ENCODE results near the gene MYPN. TPM values are rescaled to one million over a fixed set of nuclear protein-coding genes. Genes with fewer than 3 reads are reported as not detected.
A peak's percentile ranks its signal among the peaks of the same experiment; 100 is the strongest.
"Not testable (repeated sequence)": the region's sequence is repeated elsewhere in the genome, so short reads cannot be mapped to it uniquely, and the experiment has no call there.

MYPN gene
- total RNA-seq, 1 experiment from 2014 or later = not detected

DNA sequence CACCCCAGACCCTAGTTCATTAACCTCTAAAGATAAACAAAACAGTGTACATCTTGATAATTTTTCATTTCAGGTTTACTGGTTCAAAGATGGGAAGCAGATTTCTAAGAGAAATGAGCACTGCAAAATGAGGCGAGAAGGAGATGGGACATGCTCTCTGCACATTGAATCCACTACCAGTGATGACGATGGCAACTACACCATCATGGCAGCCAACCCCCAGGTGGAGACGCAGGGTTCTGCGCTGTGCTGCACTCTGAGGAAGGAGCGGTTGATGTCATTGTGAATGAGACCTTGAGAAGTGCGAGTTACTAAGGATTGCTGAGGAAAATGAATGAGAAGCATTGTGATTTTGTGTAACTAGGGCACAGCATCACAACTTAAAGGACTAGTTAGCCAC, 85.0 kb downstream of the MYPN start:
- no peaks in the 10 kb centered on the region for H3K79me1 ChIP-seq (ENCODE audit: insufficient read depth, low read depth, low read length, poor library complexity, severe bottlenecking)
- Mint-ChIP-seq H3K9me3 (peaks cover 4 to 10% of the 10 kb centered on the region in 2 experiments; a peak in 3 of 5 replicates), H3K27me3 (ENCODE audit: low read depth) (no peaks in the 10 kb centered on the region), H3K4me3 (no peak overlapping the region), H3K27ac (no peak overlapping the region), H3K4me1 (no peaks in the 10 kb centered on the region), H3K36me3 (ENCODE audit: insufficient read depth in 1 of 3, low read depth in 3 of 3) (peaks cover 0 to 7% (median 0%) of the 10 kb centered on the region in 3 experiments; a peak in 2 of 7 replicates)
- no peak overlapping the region for H3K23ac ChIP-seq (ENCODE audit: insufficient read length, low read depth, low read length)
- no peak overlapping the region for H2BK5ac ChIP-seq (ENCODE audit: insufficient read length, low read length)
- no peak overlapping the region for H3K27ac ChIP-seq (ENCODE audit: insufficient read length, low read depth, low read length)
- no peak overlapping the region for H4K5ac ChIP-seq (ENCODE audit: insufficient read length, low read depth, low read length)
- H3K14ac ChIP-seq (ENCODE audit: insufficient read depth, low read length) = no peak overlapping the region
- no peak overlapping the region for H3T11ph ChIP-seq (ENCODE audit: low read length)
- no peaks in the 10 kb centered on the region for H3K4me1 ChIP-seq (ENCODE audit: insufficient read depth, low read length)
- no peaks in the 10 kb centered on the region for H3K23me2 ChIP-seq (ENCODE audit: insufficient read length, low read depth, low read length, poor library complexity, severe bottlenecking)
- no peak overlapping the region for H3K4ac ChIP-seq (ENCODE audit: low read depth, low read length)
- H2AFZ ChIP-seq (ENCODE audit: low read length) = no peak overlapping the region
- H3K27me3 ChIP-seq (ENCODE audit: insufficient read depth, low read length) = no peaks in the 10 kb centered on the region
- H2BK120ac ChIP-seq (ENCODE audit: low read depth, low read length, poor library complexity, severe bottlenecking) = no peak overlapping the region
- H2BK12ac ChIP-seq (ENCODE audit: insufficient read length, low read depth, low read length) = no peak overlapping the region
- no CpG with 5 or more reads among the region's 6 CpGs for WGBS (ENCODE audit: extremely low coverage, insufficient read length, low lambda C conversion rate)
- TF ChIP-seq, protein P1, sequence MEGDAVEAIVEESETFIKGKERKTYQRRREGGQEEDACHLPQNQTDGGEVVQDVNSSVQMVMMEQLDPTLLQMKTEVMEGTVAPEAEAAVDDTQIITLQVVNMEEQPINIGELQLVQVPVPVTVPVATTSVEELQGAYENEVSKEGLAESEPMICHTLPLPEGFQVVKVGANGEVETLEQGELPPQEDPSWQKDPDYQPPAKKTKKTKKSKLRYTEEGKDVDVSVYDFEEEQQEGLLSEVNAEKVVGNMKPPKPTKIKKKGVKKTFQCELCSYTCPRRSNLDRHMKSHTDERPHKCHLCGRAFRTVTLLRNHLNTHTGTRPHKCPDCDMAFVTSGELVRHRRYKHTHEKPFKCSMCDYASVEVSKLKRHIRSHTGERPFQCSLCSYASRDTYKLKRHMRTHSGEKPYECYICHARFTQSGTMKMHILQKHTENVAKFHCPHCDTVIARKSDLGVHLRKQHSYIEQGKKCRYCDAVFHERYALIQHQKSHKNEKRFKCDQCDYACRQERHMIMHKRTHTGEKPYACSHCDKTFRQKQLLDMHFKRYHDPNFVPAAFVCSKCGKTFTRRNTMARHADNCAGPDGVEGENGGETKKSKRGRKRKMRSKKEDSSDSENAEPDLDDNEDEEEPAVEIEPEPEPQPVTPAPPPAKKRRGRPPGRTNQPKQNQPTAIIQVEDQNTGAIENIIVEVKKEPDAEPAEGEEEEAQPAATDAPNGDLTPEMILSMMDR (conservative IDR thresholded peaks at IDR 0.05) = peak; percentile 31; the same call in 1 of the 3 replicates
- no peak overlapping the region for H3K4me2 ChIP-seq (ENCODE audit: insufficient read depth, insufficient read length, low read length)
- H2AK5ac ChIP-seq (ENCODE audit: insufficient read length, low read length) = no peak overlapping the region
- no peak for DNase-seq
- H3K79me2 ChIP-seq (ENCODE audit: insufficient read depth, low read length) = no peaks in the 10 kb centered on the region
- H4K20me1 ChIP-seq (ENCODE audit: control insufficient read depth, insufficient read depth, insufficient read length) = no peaks in the 10 kb centered on the region
- H4K8ac ChIP-seq (replicated peaks; ENCODE audit: insufficient read length, low read depth, low read length) = no peak overlapping the region
- H3K18ac ChIP-seq (ENCODE audit: insufficient read length, low read depth, low read length) = no peak overlapping the region
- no peak overlapping the region for H3K56ac ChIP-seq (ENCODE audit: insufficient read length, low read depth, low read length)
- no peak overlapping the region for H2BK15ac ChIP-seq (ENCODE audit: low read depth, low read length)
- H3K9ac ChIP-seq (ENCODE audit: extremely low read depth, insufficient read length, low read length) = no peak overlapping the region
- no peak overlapping the region for H4K91ac ChIP-seq (ENCODE audit: insufficient read length, low read depth, low read length)
- H3K9me3 ChIP-seq (ENCODE audit: control insufficient read depth, low read depth, low read length) = no peaks in the 10 kb centered on the region
- no peak overlapping the region for H2BK20ac ChIP-seq (ENCODE audit: low read depth, low read length, poor library complexity, severe bottlenecking)

- H2AFZ ChIP-seq (ENCODE audit: low read length); H3K14ac ChIP-seq (ENCODE audit: insufficient read depth, low read length); H3K27ac Mint-ChIP-seq; H4K20me1 ChIP-seq (ENCODE audit: control insufficient read depth, insufficient read depth, insufficient read length); H3K23me2 ChIP-seq (ENCODE audit: insufficient read length, low read depth, low read length, poor library complexity, severe bottlenecking); H4K91ac ChIP-seq (ENCODE audit: insufficient read length, low read depth, low read length); H3K9me3 ChIP-seq (ENCODE audit: control insufficient read depth, low read depth, low read length); H3K4me1 ChIP-seq (ENCODE audit: insufficient read depth, low read length); H4K8ac ChIP-seq (replicated peaks; ENCODE audit: insufficient read length, low read depth, low read length); H2BK120ac ChIP-seq (ENCODE audit: low read depth, low read length, poor library complexity, severe bottlenecking); H3K18ac ChIP-seq (ENCODE audit: insufficient read length, low read depth, low read length); DNase-seq; H2BK15ac ChIP-seq (ENCODE audit: low read depth, low read length); H3T11ph ChIP-seq (ENCODE audit: low read length); H3K4me3 Mint-ChIP-seq; H3K56ac ChIP-seq (ENCODE audit: insufficient read length, low read depth, low read length); H3K23ac ChIP-seq (ENCODE audit: insufficient read length, low read depth, low read length); H2BK5ac ChIP-seq (ENCODE audit: insufficient read length, low read length); H3K79me2 ChIP-seq (ENCODE audit: insufficient read depth, low read length); H2BK12ac ChIP-seq (ENCODE audit: insufficient read length, low read depth, low read length); H2AK5ac ChIP-seq (ENCODE audit: insufficient read length, low read length); H3K9ac ChIP-seq (ENCODE audit: extremely low read depth, insufficient read length, low read length); H3K4ac ChIP-seq (ENCODE audit: low read depth, low read length); H3K27ac ChIP-seq (ENCODE audit: insufficient read length, low read depth, low read length); H3K36me3 Mint-ChIP-seq (ENCODE audit: insufficient read depth in 1 of 3, low read depth in 3 of 3); H3K4me1 Mint-ChIP-seq; H3K27me3 ChIP-seq (ENCODE audit: insufficient read depth, low read length); H2BK20ac ChIP-seq (ENCODE audit: low read depth, low read length, poor library complexity, severe bottlenecking); H4K5ac ChIP-seq (ENCODE audit: insufficient read length, low read depth, low read length); H3K79me1 ChIP-seq (ENCODE audit: insufficient read depth, low read depth, low read length, poor library complexity, severe bottlenecking); H3K27me3 Mint-ChIP-seq (ENCODE audit: low read depth); H3K4me2 ChIP-seq (ENCODE audit: insufficient read depth, insufficient read length, low read length): not testable (repeated sequence)
- WGBS (ENCODE audit: extremely low coverage, insufficient read length, low lambda C conversion rate) = no CpG with 5 or more reads among the region's 2 CpGs
- H3K9me3 Mint-ChIP-seq = peaks cover 4 to 10% of the 10 kb centered on the region in 2 experiments; a peak in 3 of 5 replicates
These were observed 86.5 kb downstream of the MYPN start for GRCh38 chr10:68195776-68196175.

Measured in H9 (cell line).